Thoracic aorta (tissue), 2 donors: ENCODE results near the gene KRTAP10-5. TPM values are rescaled to one million over a fixed set of nuclear protein-coding genes. Genes with fewer than 3 reads are reported as not detected.

Experiments
- ATAC-seq: fragments of 150-250 bp; one replicate; pipeline ENCODE4 v1.8.0; 2017; ENCODE audit warnings: low read depth; ENCODE audit not compliant: insufficient number of reproducible peaks, low FRiP score
- DNase-seq: peaks from one replicate; pipeline ENCODE4 v3.0.0-alpha.2; 2020; ENCODE audit warnings: low spot score
- H3K27ac ChIP-seq, 2 donors: fragments of 200-600 bp; sonication (generic); 1 replicate in 1 of 2; 2 replicates in 1 of 2; pipeline ENCODE4 v1.5.1; 2016; ENCODE audit warnings: mild to moderate bottlenecking in 2 of 2, moderate library complexity in 2 of 2
- H3K27me3 ChIP-seq: fragments of 200-600 bp; sonication (generic); replicated peaks from 2 replicates; pipeline ENCODE4 v1.6.0; 2016; ENCODE audit warnings: mild to moderate bottlenecking; ENCODE audit not compliant: insufficient read depth
- H3K36me3 ChIP-seq: fragments of 200-600 bp; sonication (generic); one replicate; pipeline ENCODE4 v1.5.1; 2016
- H3K4me1 ChIP-seq, 2 donors: fragments of 200-600 bp; sonication (generic); 1 replicate in 1 of 2; 2 replicates in 1 of 2; pipeline versions ENCODE4 v1.5.1 to v1.6.0; 2016; ENCODE audit warnings: low read depth in 2 of 2, mild to moderate bottlenecking in 1 of 2; ENCODE audit not compliant: control insufficient read depth in 1 of 2
- H3K4me3 ChIP-seq: fragments of 200-600 bp; sonication (generic); 2 replicates; pipeline ENCODE4 v1.5.1; 2016; ENCODE audit warnings: mild to moderate bottlenecking
- H3K9me3 ChIP-seq: fragments of 200-600 bp; sonication (generic); 2 replicates; pipeline ENCODE4 v1.5.1; 2016
- CTCF ChIP-seq: fragments of 200-600 bp; sonication (generic); IDR thresholded peaks from one replicate; pipeline ENCODE4 v1.5.1; 2019; ENCODE audit warnings: antibody characterized with exemption
- total RNA-seq, 2 donors: library from RNA; depleted of rRNA; stranded (reverse); fragments of >200 nt; gene quantifications; one replicate each; pipeline versions ENCODE4 v1.1.0 to v1.2.3, GENCODE V29; 2016

Gene KRTAP10-5
- total RNA-seq, 2 donors from 2014 or later: not detected

- ATAC-seq (no peak), DNase-seq (no peak)
- TF ChIP-seq CTCF: no peak
- no peaks in the 10 kb centered on the region for H3K36me3 ChIP-seq
- H3K4me1 ChIP-seq: no peaks in the 10 kb centered on the region
- no peak overlapping the region for H3K4me3 ChIP-seq
- H3K27ac ChIP-seq: no peak overlapping the region
- H3K27me3 ChIP-seq: no peaks in the 10 kb centered on the region
- no peaks in the 10 kb centered on the region for H3K9me3 ChIP-seq
These were observed 32.6 kb downstream of the KRTAP10-5 start for GRCh38 chr21:44547656-44548331.

DNA sequence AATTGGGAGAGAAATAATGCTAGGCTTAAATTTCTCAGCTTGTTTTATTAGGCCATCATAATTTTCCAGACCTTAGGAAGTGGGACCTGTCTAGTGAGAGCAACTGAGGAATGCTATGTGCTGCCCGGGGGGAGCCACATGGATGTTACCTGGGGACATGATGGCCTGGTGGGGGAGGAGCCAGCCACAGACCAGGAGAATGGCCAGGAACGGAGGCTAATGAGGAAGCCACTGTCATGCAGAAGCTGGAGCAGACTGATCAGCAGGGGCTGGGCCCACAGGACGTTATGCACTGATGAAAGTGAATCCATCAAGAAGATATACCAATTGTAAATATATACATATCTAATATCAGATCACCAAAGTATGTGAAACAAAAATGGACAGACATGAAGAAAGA, 35.8 kb downstream of the KRTAP10-5 start:
- no peak for DNase-seq
- Histone ChIP-seq H3K4me1 (no peaks in the 10 kb centered on the region), H3K27me3 (no peaks in the 10 kb centered on the region), H3K9me3 (no peaks in the 10 kb centered on the region), H3K27ac (no peak overlapping the region), H3K4me3 (no peak overlapping the region), H3K36me3 (no peaks in the 10 kb centered on the region)
- no peak for ATAC-seq
- no peak for TF ChIP-seq CTCF

GRCh38 chr21:44542716-44543115, 37.7 kb downstream of the KRTAP10-5 start:
- DNase-seq: no peak
- Histone ChIP-seq H3K27me3 (no peaks in the 10 kb centered on the region), H3K4me3 (no peak overlapping the region)

GRCh38 chr21:44540741-44541288, 39.6 kb downstream of the KRTAP10-5 start:
- no peak for ATAC-seq
- H3K9me3 ChIP-seq: no peaks in the 10 kb centered on the region

More at GRCh38 chr21:44542716-44543115, 37.7 kb downstream of the KRTAP10-5 start:
- no peaks in the 10 kb centered on the region for H3K9me3 ChIP-seq
- H3K36me3 ChIP-seq: no peaks in the 10 kb centered on the region
- H3K4me1 ChIP-seq: no peaks in the 10 kb centered on the region
- ATAC-seq: no peak
- H3K27ac ChIP-seq: no peak overlapping the region
- TF ChIP-seq CTCF: no peak

More at GRCh38 chr21:44540741-44541288, 39.6 kb downstream of the KRTAP10-5 start:
- H3K27ac ChIP-seq: no peak overlapping the region
- TF ChIP-seq CTCF: no peak
- no peaks in the 10 kb centered on the region for H3K36me3 ChIP-seq
- DNase-seq: no peak
- H3K4me3 ChIP-seq: no peak overlapping the region
- H3K4me1 ChIP-seq: no peaks in the 10 kb centered on the region
- no peaks in the 10 kb centered on the region for H3K27me3 ChIP-seq
